PC-9 (cell line): Measurements from ENCODE around the gene HERC2.

Experiments used
- EZH2 ChIP-seq: fragments of 200-600 bp; sonication (generic); IDR thresholded peaks from 2 replicates; pipeline ENCODE4 v1.8.0; 2017; ENCODE audit warnings: antibody characterized with exemption, low read depth
- TF ChIP-seq, protein P1 (sequence below): fragments of 200-600 bp; sonication (generic); conservative IDR thresholded peaks from 2 replicates; pipeline ENCODE4 v1.6.1; 2017; ENCODE audit warnings: mixed run types, antibody characterized with exemption, mild to moderate bottlenecking, moderate library complexity

GRCh38 chr15:28101983-28102441 lies 220.0 kb downstream of the HERC2 start:
- TF ChIP-seq, protein P1, sequence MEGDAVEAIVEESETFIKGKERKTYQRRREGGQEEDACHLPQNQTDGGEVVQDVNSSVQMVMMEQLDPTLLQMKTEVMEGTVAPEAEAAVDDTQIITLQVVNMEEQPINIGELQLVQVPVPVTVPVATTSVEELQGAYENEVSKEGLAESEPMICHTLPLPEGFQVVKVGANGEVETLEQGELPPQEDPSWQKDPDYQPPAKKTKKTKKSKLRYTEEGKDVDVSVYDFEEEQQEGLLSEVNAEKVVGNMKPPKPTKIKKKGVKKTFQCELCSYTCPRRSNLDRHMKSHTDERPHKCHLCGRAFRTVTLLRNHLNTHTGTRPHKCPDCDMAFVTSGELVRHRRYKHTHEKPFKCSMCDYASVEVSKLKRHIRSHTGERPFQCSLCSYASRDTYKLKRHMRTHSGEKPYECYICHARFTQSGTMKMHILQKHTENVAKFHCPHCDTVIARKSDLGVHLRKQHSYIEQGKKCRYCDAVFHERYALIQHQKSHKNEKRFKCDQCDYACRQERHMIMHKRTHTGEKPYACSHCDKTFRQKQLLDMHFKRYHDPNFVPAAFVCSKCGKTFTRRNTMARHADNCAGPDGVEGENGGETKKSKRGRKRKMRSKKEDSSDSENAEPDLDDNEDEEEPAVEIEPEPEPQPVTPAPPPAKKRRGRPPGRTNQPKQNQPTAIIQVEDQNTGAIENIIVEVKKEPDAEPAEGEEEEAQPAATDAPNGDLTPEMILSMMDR = no peak
- no peak for TF ChIP-seq EZH2
